SH-SY5Y (cell line): Measurements from ENCODE around the gene KCTD5.

ENCODE experiments used
- GATA2 ChIP-seq: IDR thresholded peaks from 2 replicates; pipeline ENCODE4 v1.6.1; 2011; ENCODE audit warnings: mild to moderate bottlenecking, low read depth, low read length
- GATA3 ChIP-seq: IDR thresholded peaks from 2 replicates; pipeline ENCODE4 v1.6.1; 2011; ENCODE audit warnings: low read depth, mild to moderate bottlenecking, low read length, moderate library complexity

DNA sequence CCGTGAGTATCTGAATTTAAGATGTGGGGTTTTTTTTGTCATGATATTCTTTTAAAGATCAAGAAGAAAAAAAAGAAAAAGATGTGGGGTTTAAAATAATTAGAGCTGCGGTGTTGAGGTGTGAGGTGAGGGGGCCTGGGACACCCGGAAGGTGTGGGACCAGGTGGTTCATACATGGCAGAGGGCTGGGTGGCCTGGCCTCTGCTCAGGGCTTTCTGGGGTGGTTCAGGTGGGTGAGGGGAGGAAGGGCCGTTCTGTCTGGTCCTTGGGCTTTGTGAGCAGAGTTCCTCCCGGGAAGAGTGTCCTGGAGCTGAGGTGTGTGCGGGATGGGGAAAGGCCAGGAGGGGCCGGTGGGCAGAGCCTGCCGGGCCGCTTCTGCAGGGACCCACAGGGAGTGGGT is 32.7 kb downstream of the KCTD5 start:
- TF ChIP-seq GATA2 (no peak), GATA3 (no peak)
